Ureter (tissue), 1 donor: ENCODE measurements around the gene COL4A5. TPM values are rescaled to one million over a fixed set of nuclear protein-coding genes. Genes with fewer than 3 reads are reported as not detected.

Experiments used
- DNase-seq: peaks from one replicate; pipeline ENCODE4 v3.0.0-alpha.2; 2020; ENCODE audit warnings: low spot score
- total RNA-seq: library from RNA; stranded (reverse); gene quantifications from one replicate; pipeline ENCODE4 v1.2.4, GENCODE V29; 2023
- donor health status: DM: yes; HTN: yes; CAD: no.

COL4A5 gene
- total RNA-seq, 1 donor from 2014 or later = 94.6 TPM

GRCh38 chrX:108641589-108642272, 202.1 kb downstream of the COL4A5 start:
- no peak for DNase-seq

- no peak for DNase-seq
These were observed 202.6 kb downstream of the COL4A5 start for GRCh38 chrX:108642273-108642628.

GRCh38 chrX:108664701-108665100, 225.1 kb downstream of the COL4A5 start:
- DNase-seq = no peak

GRCh38 chrX:108666101-108666500, 226.5 kb downstream of the COL4A5 start:
- no peak for DNase-seq

- DNase-seq = no peak
These were observed 231.9 kb downstream of the COL4A5 start for GRCh38 chrX:108671526-108671925.

- DNase-seq = no peak
These were observed 257.1 kb downstream of the COL4A5 start for GRCh38 chrX:108696690-108697089.

- no peak for DNase-seq
These were observed 259.7 kb downstream of the COL4A5 start for GRCh38 chrX:108699368-108699767.

GRCh38 chrX:108701633-108702032, 262.0 kb downstream of the COL4A5 start:
- DNase-seq = no peak

GRCh38 chrX:108702530-108702929, 262.9 kb downstream of the COL4A5 start:
- no peak for DNase-seq

GRCh38 chrX:108704839-108705238, 265.2 kb downstream of the COL4A5 start:
- no peak for DNase-seq

GRCh38 chrX:108712886-108713285, 273.2 kb downstream of the COL4A5 start:
- no peak for DNase-seq

- no peak for DNase-seq
These were observed 282.9 kb downstream of the COL4A5 start for GRCh38 chrX:108722561-108722960.

- DNase-seq = no peak
These were observed 287.1 kb downstream of the COL4A5 start for GRCh38 chrX:108726748-108727147.

GRCh38 chrX:108731153-108731552, 291.5 kb downstream of the COL4A5 start:
- DNase-seq = no peak

GRCh38 chrX:108732630-108733321, 293.1 kb downstream of the COL4A5 start:
- DNase-seq = no peak

- no peak for DNase-seq
These were observed 294.8 kb downstream of the COL4A5 start for GRCh38 chrX:108734426-108734825.

GRCh38 chrX:108735091-108735678, 295.5 kb downstream of the COL4A5 start:
- no peak for DNase-seq

- DNase-seq = no peak
These were observed 296.3 kb downstream of the COL4A5 start for GRCh38 chrX:108735679-108736508.

GRCh38 chrX:108736509-108737479, 297.2 kb downstream of the COL4A5 start, which contains the start of gene IRS4:
Gene IRS4, minus strand, starts transcription at chrX:108736563.
- no peak for DNase-seq

GRCh38 chrX:108737754-108738153, 298.1 kb downstream of the COL4A5 start:
- DNase-seq = no peak

GRCh38 chrX:108740299-108740774, 300.7 kb downstream of the COL4A5 start:
- DNase-seq = no peak
